DOHH2 (cell line): Measurements from ENCODE around the gene KSR1.
"Not testable (repeated sequence)": the region's sequence is repeated elsewhere in the genome, so short reads cannot be mapped to it uniquely, and the experiment has no call there.

Experiments used
- H3F3A ChIP-seq: fragments of 200-600 bp; sonication (generic), shearing (Covaris generic); 2 replicates; pipeline ENCODE4 v1.6.0; 2016; ENCODE audit warnings: antibody characterized with exemption, mild to moderate bottlenecking; ENCODE audit not compliant: control insufficient read depth, insufficient read depth
- H3K27ac ChIP-seq: fragments of 200-600 bp; sonication (generic); 2 replicates; pipeline ENCODE4 v1.5.1; 2014; ENCODE audit warnings: low read depth, mild to moderate bottlenecking, low read length, moderate library complexity
- H3K27me3 ChIP-seq: fragments of 200-600 bp; sonication (generic); 2 replicates; pipeline ENCODE4 v1.6.1; 2014; ENCODE audit warnings: mild to moderate bottlenecking, low read length, mixed read lengths; ENCODE audit not compliant: control insufficient read depth
- H3K36me3 ChIP-seq: fragments of 200-600 bp; sonication (generic); 2 replicates; pipeline ENCODE4 v1.6.1; 2014; ENCODE audit warnings: mild to moderate bottlenecking, low read length, moderate library complexity, mixed read lengths; ENCODE audit not compliant: control insufficient read depth
- H3K4me1 ChIP-seq: fragments of 200-600 bp; sonication (generic); 2 replicates; pipeline ENCODE4 v1.6.1; 2014; ENCODE audit warnings: mild to moderate bottlenecking, low read length, mixed read lengths; ENCODE audit not compliant: control insufficient read depth
- H3K4me2 ChIP-seq: fragments of 200-600 bp; sonication (generic); 2 replicates; pipeline ENCODE4 v1.6.0; 2014; ENCODE audit warnings: mild to moderate bottlenecking, low read length, moderate library complexity
- H3K4me3 ChIP-seq: fragments of 200-600 bp; sonication (generic); 2 replicates; pipeline ENCODE4 v1.5.1; 2014; ENCODE audit warnings: mild to moderate bottlenecking, low read length, mixed read lengths
- H3K79me2 ChIP-seq: fragments of 200-600 bp; sonication (generic); 2 replicates; pipeline ENCODE4 v1.6.1; 2014; ENCODE audit warnings: mild to moderate bottlenecking, low read length, mixed read lengths; ENCODE audit not compliant: control insufficient read depth
- H3K9me2 ChIP-seq: fragments of 200-600 bp; sonication (generic); replicated peaks from 2 replicates; pipeline ENCODE4 v1.6.1; 2014; ENCODE audit warnings: mild to moderate bottlenecking, low read length, mixed read lengths; ENCODE audit not compliant: control insufficient read depth
- H3K9me3 ChIP-seq: fragments of 200-600 bp; sonication (generic); 2 replicates; pipeline ENCODE4 v1.6.1; 2014; ENCODE audit warnings: antibody characterized with exemption, low read length, mixed read lengths; ENCODE audit not compliant: control insufficient read depth, insufficient read depth
- H4K20me1 ChIP-seq: fragments of 200-600 bp; sonication (generic); 2 replicates; pipeline ENCODE4 v1.6.0; 2014; ENCODE audit warnings: low read depth, mild to moderate bottlenecking, antibody characterized with exemption, low read length, moderate library complexity; ENCODE audit not compliant: control insufficient read depth, insufficient read depth
- EZH2phosphoT487 ChIP-seq: fragments of 200-600 bp; sonication (generic); IDR thresholded peaks from 2 replicates; pipeline ENCODE4 v1.6.1; 2017; ENCODE audit warnings: borderline replicate concordance, mild to moderate bottlenecking, antibody characterized with exemption, low read length, moderate library complexity, mixed read lengths
- TF ChIP-seq, protein P1 (sequence below): fragments of 200-600 bp; sonication (generic); IDR thresholded peaks from one replicate; pipeline ENCODE4 v1.5.1; 2014; ENCODE audit warnings: antibody characterized with exemption, mild to moderate bottlenecking, low read depth, low read length; ENCODE audit not compliant: poor library complexity, severe bottlenecking

The KSR1 gene

DNA sequence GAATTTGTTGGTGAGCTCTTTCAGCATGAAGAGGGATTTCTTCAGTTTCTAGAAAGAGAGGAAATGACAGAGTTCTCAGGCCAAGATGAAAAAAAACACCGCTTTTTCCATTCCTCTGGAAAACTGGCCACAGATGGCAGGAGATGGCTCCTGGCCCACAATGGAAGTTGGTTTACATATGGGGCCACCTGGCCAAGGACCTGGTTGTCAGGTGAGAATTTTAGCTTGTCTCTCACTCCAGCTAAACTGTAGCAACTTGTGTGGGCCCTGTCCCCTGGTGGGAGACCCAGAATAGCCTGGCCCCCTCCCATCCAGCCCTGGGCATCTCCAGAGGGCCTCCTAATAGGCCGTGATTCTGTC is 208.3 kb downstream of the KSR1 start:
- Histone ChIP-seq H3K9me2 (no peaks in the 10 kb centered on the region), H3K4me1 (no peaks in the 10 kb centered on the region), H3K4me3 (no peak overlapping the region), H3K4me2 (no peak overlapping the region), H3F3A (no peaks in the 10 kb centered on the region), H3K27me3 (no peaks in the 10 kb centered on the region), H3K9me3 (no peaks in the 10 kb centered on the region), H3K79me2 (no peaks in the 10 kb centered on the region), H3K36me3 (no peaks in the 10 kb centered on the region), H3K27ac (no peak overlapping the region), H4K20me1 (no peaks in the 10 kb centered on the region)
- TF ChIP-seq, protein P1, sequence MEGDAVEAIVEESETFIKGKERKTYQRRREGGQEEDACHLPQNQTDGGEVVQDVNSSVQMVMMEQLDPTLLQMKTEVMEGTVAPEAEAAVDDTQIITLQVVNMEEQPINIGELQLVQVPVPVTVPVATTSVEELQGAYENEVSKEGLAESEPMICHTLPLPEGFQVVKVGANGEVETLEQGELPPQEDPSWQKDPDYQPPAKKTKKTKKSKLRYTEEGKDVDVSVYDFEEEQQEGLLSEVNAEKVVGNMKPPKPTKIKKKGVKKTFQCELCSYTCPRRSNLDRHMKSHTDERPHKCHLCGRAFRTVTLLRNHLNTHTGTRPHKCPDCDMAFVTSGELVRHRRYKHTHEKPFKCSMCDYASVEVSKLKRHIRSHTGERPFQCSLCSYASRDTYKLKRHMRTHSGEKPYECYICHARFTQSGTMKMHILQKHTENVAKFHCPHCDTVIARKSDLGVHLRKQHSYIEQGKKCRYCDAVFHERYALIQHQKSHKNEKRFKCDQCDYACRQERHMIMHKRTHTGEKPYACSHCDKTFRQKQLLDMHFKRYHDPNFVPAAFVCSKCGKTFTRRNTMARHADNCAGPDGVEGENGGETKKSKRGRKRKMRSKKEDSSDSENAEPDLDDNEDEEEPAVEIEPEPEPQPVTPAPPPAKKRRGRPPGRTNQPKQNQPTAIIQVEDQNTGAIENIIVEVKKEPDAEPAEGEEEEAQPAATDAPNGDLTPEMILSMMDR = no peak
- no peak for TF ChIP-seq EZH2phosphoT487

DNA sequence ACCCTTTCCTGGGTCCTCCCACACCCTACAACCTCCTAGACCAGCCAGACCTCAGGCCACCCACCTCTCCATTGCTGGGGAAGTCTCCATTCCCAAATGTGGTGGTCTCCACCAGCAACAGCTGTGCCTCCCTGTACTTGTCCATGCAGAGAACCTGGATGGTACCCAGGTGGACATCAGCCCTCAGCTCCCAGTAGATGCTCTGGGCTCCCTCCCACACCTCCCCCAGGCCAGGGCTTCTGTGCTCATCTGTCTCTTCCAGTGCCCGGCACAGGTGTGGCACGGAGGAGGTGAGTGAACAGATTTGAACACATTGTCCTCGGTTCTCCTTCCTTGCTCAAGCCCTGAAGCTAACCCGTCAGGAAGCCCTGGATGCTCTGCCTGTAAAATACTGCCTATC is 209.3 kb downstream of the KSR1 start:
- H3K36me3 ChIP-seq = no peaks in the 10 kb centered on the region
- H3K9me3 ChIP-seq = no peaks in the 10 kb centered on the region
- no peak overlapping the region for H3K27ac ChIP-seq
- no peak overlapping the region for H3K4me2 ChIP-seq
- H4K20me1 ChIP-seq = no peaks in the 10 kb centered on the region
- no peaks in the 10 kb centered on the region for H3K4me1 ChIP-seq
- no peak for TF ChIP-seq EZH2phosphoT487
- TF ChIP-seq, protein P1 = no peak
- H3F3A ChIP-seq = no peaks in the 10 kb centered on the region
- no peaks in the 10 kb centered on the region for H3K27me3 ChIP-seq
- H3K9me2 ChIP-seq = no peaks in the 10 kb centered on the region
- no peak overlapping the region for H3K4me3 ChIP-seq
- H3K79me2 ChIP-seq = no peaks in the 10 kb centered on the region

DNA sequence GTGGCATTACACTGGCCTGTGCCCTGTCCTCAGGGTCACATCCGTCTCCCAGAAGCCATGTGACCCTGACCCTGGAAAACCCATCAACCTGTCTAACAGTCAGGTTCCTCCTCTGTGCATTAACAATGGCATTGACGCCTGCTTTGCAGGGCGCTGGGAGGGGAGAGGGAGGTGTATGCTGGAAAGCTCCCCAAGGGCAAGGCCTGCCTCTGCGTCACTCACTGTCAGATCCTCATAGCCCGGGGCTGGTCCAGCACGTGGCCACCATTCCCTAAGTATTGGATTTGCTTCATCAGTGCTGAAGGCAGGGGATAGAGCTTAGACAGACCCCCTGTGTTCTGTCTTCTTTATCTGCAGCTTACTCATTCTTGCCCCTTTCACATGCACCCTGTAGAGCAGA is 210.0 kb downstream of the KSR1 start:
- not testable (repeated sequence) for H3K4me2 ChIP-seq, H3K36me3 ChIP-seq, H4K20me1 ChIP-seq, H3K27ac ChIP-seq, H3K27me3 ChIP-seq, H3K79me2 ChIP-seq, H3K4me1 ChIP-seq, H3K9me2 ChIP-seq, H3K9me3 ChIP-seq, H3F3A ChIP-seq, H3K4me3 ChIP-seq

DNA sequence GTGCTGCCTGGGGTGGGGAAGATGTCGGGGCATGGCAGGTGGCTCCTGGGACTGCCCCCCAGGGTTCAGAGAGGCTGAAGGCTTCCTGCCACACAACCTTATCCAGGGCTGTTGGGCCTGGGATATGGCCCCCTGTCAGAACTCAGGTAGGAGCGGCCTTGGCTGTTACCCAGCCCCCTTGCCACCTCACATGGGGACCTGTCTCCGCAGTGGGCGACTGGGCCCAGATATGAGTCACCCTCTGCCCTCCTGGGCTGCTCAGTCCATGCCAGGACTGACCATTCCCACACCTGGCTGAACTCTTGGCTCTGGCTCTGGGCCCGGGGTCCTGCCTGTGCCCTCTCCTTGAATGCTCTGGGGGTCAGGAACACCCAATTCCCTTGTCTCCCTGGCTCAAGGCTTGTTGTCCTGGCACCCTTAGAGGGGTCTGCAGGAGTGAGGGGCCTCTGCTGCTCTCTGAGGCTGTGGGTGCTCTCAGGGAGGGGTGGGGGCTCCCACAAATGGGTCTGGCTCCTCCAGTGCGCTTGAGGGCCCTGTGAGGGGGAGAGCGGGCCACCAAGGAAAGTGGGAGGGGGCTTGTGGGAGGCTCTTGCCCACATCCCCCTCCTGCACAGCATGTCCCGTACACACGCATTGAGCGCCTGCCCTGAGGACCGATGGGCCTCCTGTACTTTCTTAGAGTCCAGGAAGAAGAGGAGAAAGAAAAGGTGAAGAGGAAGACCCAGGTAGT is 210.7 kb downstream of the KSR1 start:
- no peaks in the 10 kb centered on the region for H3K27me3 ChIP-seq
- no peaks in the 10 kb centered on the region for H3F3A ChIP-seq
- TF ChIP-seq EZH2phosphoT487 = no peak
- TF ChIP-seq, protein P1 = no peak
- no peak overlapping the region for H3K27ac ChIP-seq
- H3K79me2 ChIP-seq = no peaks in the 10 kb centered on the region
- H4K20me1 ChIP-seq = no peaks in the 10 kb centered on the region
- H3K9me2 ChIP-seq = no peaks in the 10 kb centered on the region
- H3K4me3 ChIP-seq = no peak overlapping the region
- H3K4me2 ChIP-seq = no peak overlapping the region
- H3K36me3 ChIP-seq = no peaks in the 10 kb centered on the region
- H3K9me3 ChIP-seq = no peaks in the 10 kb centered on the region
- no peaks in the 10 kb centered on the region for H3K4me1 ChIP-seq
